GM18861 (cell line): ENCODE measurements around the gene ADGRG7.
A peak's percentile ranks its signal among the peaks of the same experiment; 100 is the strongest.
"Not testable (repeated sequence)": the region's sequence is repeated elsewhere in the genome, so short reads cannot be mapped to it uniquely, and the experiment has no call there.

Experiments used
- ATAC-seq: cut with Tn5 transposase; IDR thresholded peaks from one replicate; pipeline ENCODE4 v1.9.1; 2021; ENCODE audit not compliant: unreplicated experiment

The ADGRG7 gene

GRCh38 chr3:100609305-100609704, at the start of gene ADGRG7:
TSS of gene ADGRG7 (plus strand) at chr3:100609601. CDS start at chr3:100609857, 256 bp downstream.
- ATAC-seq, result no peak

GRCh38 chr3:100560426-100560825, 49.0 kb upstream of the ADGRG7 start:
- no peak for ATAC-seq

GRCh38 chr3:100561459-100562158, 47.8 kb upstream of the ADGRG7 start:
- no peak for ATAC-seq

- no peak for ATAC-seq
Observed at GRCh38 chr3:100562224-100562857, 47.1 kb upstream of the ADGRG7 start.

GRCh38 chr3:100563228-100563627, 46.2 kb upstream of the ADGRG7 start:
- no peak for ATAC-seq

GRCh38 chr3:100563652-100564211, 45.7 kb upstream of the ADGRG7 start:
- no peak for ATAC-seq

- ATAC-seq, result no peak
Observed at GRCh38 chr3:100570811-100571210, 38.6 kb upstream of the ADGRG7 start.

GRCh38 chr3:100574536-100574935, 34.9 kb upstream of the ADGRG7 start:
- ATAC-seq, result no peak

- no peak for ATAC-seq
Observed at GRCh38 chr3:100575704-100576103, 33.7 kb upstream of the ADGRG7 start.

GRCh38 chr3:100577382-100578008, 31.9 kb upstream of the ADGRG7 start:
- ATAC-seq, result no peak

- no peak for ATAC-seq
Observed at GRCh38 chr3:100578646-100579045, 30.8 kb upstream of the ADGRG7 start.

- no peak for ATAC-seq
Observed at GRCh38 chr3:100580147-100580546, 29.3 kb upstream of the ADGRG7 start.

GRCh38 chr3:100581650-100582049, 27.8 kb upstream of the ADGRG7 start:
- no peak for ATAC-seq

- not testable (repeated sequence) for ATAC-seq
Observed at GRCh38 chr3:100582157-100582556, 27.2 kb upstream of the ADGRG7 start.

- no peak for ATAC-seq
Observed at GRCh38 chr3:100584101-100584660, 25.2 kb upstream of the ADGRG7 start.

GRCh38 chr3:100586832-100587231, 22.6 kb upstream of the ADGRG7 start:
- ATAC-seq, result no peak

GRCh38 chr3:100588251-100588650, 21.1 kb upstream of the ADGRG7 start:
- no peak for ATAC-seq

- peak; percentile 84 for ATAC-seq
Observed at GRCh38 chr3:100590114-100590839, 19.1 kb upstream of the ADGRG7 start.

GRCh38 chr3:100590840-100591147, 18.6 kb upstream of the ADGRG7 start:
- no peak for ATAC-seq

GRCh38 chr3:100591411-100591810, 18.0 kb upstream of the ADGRG7 start:
- no peak for ATAC-seq
